B cell (primary cell): Measurements from ENCODE around the gene SLC30A1. TPM values are rescaled to one million over a fixed set of nuclear protein-coding genes. Genes with fewer than 3 reads are reported as not detected.

ENCODE experiments used
- ATAC-seq: fragments of 200-7000 bp; cut with Tn5 transposase; one replicate; pipeline ENCODE4 v1.10.0; 2021; ENCODE audit warnings: low read depth, mild to moderate bottlenecking, moderate number of reproducible peaks, moderate library complexity
- CTCF ChIA-PET: fragments of 350-600 bp; sonication (Branson Sonifier 250); formaldehyde crosslinking; loops from one replicate; lab custom pipeline; 2021; ENCODE audit warnings: antibody characterized with exemption, inconsistent platforms; lab: Charles Lee
- POLR2A ChIA-PET: fragments of 350-600 bp; sonication (Branson Sonifier 250); formaldehyde crosslinking; loops from one replicate; lab custom pipeline; 2021; ENCODE audit warnings: antibody characterized with exemption; lab: Charles Lee
- DNase-seq: peaks from one replicate; pipeline ENCODE4 v3.0.0; 2013
- H2AFZ ChIP-seq: 2 replicates; pipeline ENCODE4 v1.6.1; 2012; ENCODE audit warnings: mild to moderate bottlenecking, low read depth, low read length; ENCODE audit not compliant: insufficient read depth, poor library complexity, severe bottlenecking
- H3K27ac ChIP-seq, 2 donors: 1 replicate in 1 of 2; 2 replicates in 1 of 2; pipeline ENCODE4 v1.5.1; 2012 to 2013; ENCODE audit warnings: low read length in 2 of 2, mild to moderate bottlenecking in 2 of 2, moderate library complexity in 1 of 2
- H3K27me3 ChIP-seq, 4 experiments: fragments of 200-600 bp in 1 of 4; sonication (generic) in 1 of 4; replicated peaks in 1 of 4; 1 replicate in 2 of 4; 2 replicates in 2 of 4; pipeline versions ENCODE4 v1.6.1 to v1.7.0; 2013 to 2016; ENCODE audit warnings: low read length in 3 of 4, mild to moderate bottlenecking in 2 of 4, mixed read lengths in 1 of 4, moderate library complexity in 1 of 4; ENCODE audit not compliant: insufficient read depth in 4 of 4, control insufficient read depth in 3 of 4; ENCODE audit errors: control extremely low read depth in 1 of 4
- H3K36me3 ChIP-seq, 2 experiments: replicated peaks in 1 of 2; 1 replicate in 1 of 2; 2 replicates in 1 of 2; pipeline versions ENCODE4 v1.6.1 to v1.7.1; 2013; ENCODE audit warnings: low read length in 1 of 2; ENCODE audit not compliant: insufficient read depth in 2 of 2, control insufficient read depth in 1 of 2; ENCODE audit errors: control extremely low read depth in 1 of 2, extremely low read depth in 1 of 2
- H3K4me1 ChIP-seq, 2 donors: fragments of 200-600 bp in 1 of 2; sonication (generic) in 1 of 2; 1 replicate in 1 of 2; 2 replicates in 1 of 2; pipeline versions ENCODE4 v1.5.1 to v1.6.1; 2013 to 2017; ENCODE audit warnings: low read length in 2 of 2; ENCODE audit not compliant: control insufficient read depth in 2 of 2, insufficient read depth in 2 of 2
- H3K4me2 ChIP-seq: replicated peaks from 2 replicates; pipeline ENCODE3; 2012; ENCODE audit warnings: mild to moderate bottlenecking, low read depth, low read length; ENCODE audit not compliant: poor library complexity, severe bottlenecking
- H3K4me3 ChIP-seq, 5 experiments: fragments of 200-600 bp in 1 of 5; sonication (generic) in 1 of 5; 1 replicate in 3 of 5; 2 replicates in 2 of 5; pipeline versions ENCODE4 v1.5.1 to v1.7.0; 2011 to 2016; ENCODE audit warnings: low read length in 4 of 5, mild to moderate bottlenecking in 4 of 5, low read depth in 2 of 5, control low read depth in 1 of 5, moderate library complexity in 1 of 5; ENCODE audit not compliant: insufficient read depth in 1 of 5; ENCODE audit errors: control extremely low read depth in 1 of 5, extremely low read depth in 1 of 5
- H3K79me2 ChIP-seq: fragments of 200-600 bp; sonication (generic); one replicate; pipeline ENCODE4 v1.6.0; 2016; ENCODE audit warnings: low read length; ENCODE audit not compliant: control insufficient read depth, insufficient read depth
- H3K9ac ChIP-seq: fragments of 200-600 bp; sonication (generic); 2 replicates; pipeline ENCODE4 v1.6.1; 2017; ENCODE audit warnings: mild to moderate bottlenecking, low read length, moderate library complexity
- H3K9me3 ChIP-seq, 3 donors: one replicate each; pipeline versions ENCODE4 v1.6.1 to v1.7.1; 2013; ENCODE audit warnings: low read length in 2 of 3; ENCODE audit not compliant: control insufficient read depth in 2 of 3, insufficient read depth in 1 of 3; ENCODE audit errors: control extremely low read depth in 1 of 3
- H4K20me1 ChIP-seq: 2 replicates; pipeline ENCODE4 v1.6.0; 2012; ENCODE audit warnings: mild to moderate bottlenecking, low read length; ENCODE audit not compliant: insufficient read depth, control insufficient read depth, poor library complexity, severe bottlenecking
- H3K27ac Mint-ChIP-seq: one replicate; pipeline ENCODE4 v1.8.0; 2021; ENCODE audit warnings: mixed read lengths
- H3K27me3 Mint-ChIP-seq: one replicate; pipeline ENCODE4 v1.8.0; 2021; ENCODE audit warnings: mixed read lengths
- H3K4me1 Mint-ChIP-seq: one replicate; pipeline ENCODE4 v1.8.0; 2021; ENCODE audit warnings: mixed read lengths
- H3K4me3 Mint-ChIP-seq: one replicate; pipeline ENCODE4 v1.8.0; 2021; ENCODE audit warnings: mixed read lengths
- H3K9me3 Mint-ChIP-seq: one replicate; pipeline ENCODE4 v1.8.0; 2022; ENCODE audit warnings: mixed read lengths; ENCODE audit not compliant: insufficient read depth
- EZH2 ChIP-seq: IDR thresholded peaks from 2 replicates; pipeline ENCODE4 v1.6.1; 2012; ENCODE audit warnings: borderline replicate concordance, low read depth, mild to moderate bottlenecking, moderate library complexity, low read length; ENCODE audit not compliant: insufficient read depth, poor library complexity, severe bottlenecking
- WGBS: methylation state at CpG from one replicate; pipeline ENCODE4 v1.1.5; 2013; ENCODE audit warnings: missing lambda C conversion rate; ENCODE audit not compliant: insufficient coverage; 5-methylcytosine and 5-hydroxymethylcytosine counted together
- intact Hi-C: fragments of 100-400 bp; cut with micrococcal nuclease; formaldehyde crosslinking; loops from one replicate; pipeline ENCODE4 v1.10.0; 2022
- polyA plus RNA-seq: library from polyadenylated mRNA; depleted of rRNA; stranded (reverse); fragments of >200 nt; gene quantifications from 2 replicates; pipeline ENCODE4 v1.2.3, GENCODE V29; 2012
- total RNA-seq, 2 donors: library from RNA; stranded (reverse); fragments of 120-200 nt in 1 of 2; gene quantifications; 1 replicate in 1 of 2; 2 replicates in 1 of 2; pipeline versions ENCODE4 v1.2.3 to v1.2.4, GENCODE V29; 2013 to 2022
- TF ChIP-seq, protein P1 (sequence below): fragments of 200-600 bp; IDR thresholded peaks from one replicate; pipeline ENCODE4 v1.8.0; 2022; ENCODE audit warnings: antibody characterized with exemption, mild to moderate bottlenecking

Gene SLC30A1
- total and polyA plus RNA-seq, 2 donors (not counting 1 experiment from before 2014, with no cell fraction given) = 1.7 to 12.2 TPM

DNA sequence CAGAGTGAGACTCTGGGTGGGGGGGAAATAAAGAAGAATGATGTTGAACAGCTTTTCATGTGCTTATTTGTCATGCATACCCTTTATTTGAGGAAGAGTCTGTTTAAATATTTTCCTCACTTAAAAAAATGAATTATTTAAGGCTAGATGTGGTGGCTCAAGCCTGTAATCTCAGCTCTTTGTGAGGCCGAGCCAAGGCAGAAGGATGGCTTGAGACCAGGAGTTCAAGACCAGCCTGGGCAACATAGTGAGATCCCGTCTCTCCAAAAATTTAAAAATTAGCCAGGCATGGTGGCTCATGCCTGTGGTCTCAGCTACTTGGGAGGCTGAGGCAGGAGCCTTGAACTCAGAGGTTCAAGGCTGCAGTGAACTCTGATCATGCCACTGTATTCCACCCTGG is 25.4 kb downstream of the SLC30A1 start:
- ChIA-PET CTCF (no interaction called here), POLR2A (no interaction called here)
- Histone ChIP-seq H2AFZ (no peak overlapping the region), H3K4me2 (no peak overlapping the region), H3K27ac (no peak overlapping the region), H3K27me3 (peaks cover 0 to 6% (median 0%) of the 10 kb centered on the region in 4 experiments), H3K4me1 (no peaks in the 10 kb centered on the region), H3K36me3 (no peaks in the 10 kb centered on the region), H4K20me1 (no peaks in the 10 kb centered on the region), H3K9ac (no peak overlapping the region), H3K4me3 (no peak overlapping the region), H3K9me3 (no peaks in the 10 kb centered on the region), H3K79me2 (no peaks in the 10 kb centered on the region)
- Mint-ChIP-seq H3K4me1 (no peaks in the 10 kb centered on the region), H3K27ac (no peak overlapping the region), H3K4me3 (no peak overlapping the region), H3K27me3 (peaks cover 10% of the 10 kb centered on the region), H3K9me3 (no peaks in the 10 kb centered on the region)
- intact Hi-C loops = no loop called here
- 50% methylated on average over 2 of the region's 2 CpGs for WGBS
- TF ChIP-seq, protein P1, sequence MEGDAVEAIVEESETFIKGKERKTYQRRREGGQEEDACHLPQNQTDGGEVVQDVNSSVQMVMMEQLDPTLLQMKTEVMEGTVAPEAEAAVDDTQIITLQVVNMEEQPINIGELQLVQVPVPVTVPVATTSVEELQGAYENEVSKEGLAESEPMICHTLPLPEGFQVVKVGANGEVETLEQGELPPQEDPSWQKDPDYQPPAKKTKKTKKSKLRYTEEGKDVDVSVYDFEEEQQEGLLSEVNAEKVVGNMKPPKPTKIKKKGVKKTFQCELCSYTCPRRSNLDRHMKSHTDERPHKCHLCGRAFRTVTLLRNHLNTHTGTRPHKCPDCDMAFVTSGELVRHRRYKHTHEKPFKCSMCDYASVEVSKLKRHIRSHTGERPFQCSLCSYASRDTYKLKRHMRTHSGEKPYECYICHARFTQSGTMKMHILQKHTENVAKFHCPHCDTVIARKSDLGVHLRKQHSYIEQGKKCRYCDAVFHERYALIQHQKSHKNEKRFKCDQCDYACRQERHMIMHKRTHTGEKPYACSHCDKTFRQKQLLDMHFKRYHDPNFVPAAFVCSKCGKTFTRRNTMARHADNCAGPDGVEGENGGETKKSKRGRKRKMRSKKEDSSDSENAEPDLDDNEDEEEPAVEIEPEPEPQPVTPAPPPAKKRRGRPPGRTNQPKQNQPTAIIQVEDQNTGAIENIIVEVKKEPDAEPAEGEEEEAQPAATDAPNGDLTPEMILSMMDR = no peak
- TF ChIP-seq EZH2 = no peak
- DNase-seq = no peak
- ATAC-seq = no peak

DNA sequence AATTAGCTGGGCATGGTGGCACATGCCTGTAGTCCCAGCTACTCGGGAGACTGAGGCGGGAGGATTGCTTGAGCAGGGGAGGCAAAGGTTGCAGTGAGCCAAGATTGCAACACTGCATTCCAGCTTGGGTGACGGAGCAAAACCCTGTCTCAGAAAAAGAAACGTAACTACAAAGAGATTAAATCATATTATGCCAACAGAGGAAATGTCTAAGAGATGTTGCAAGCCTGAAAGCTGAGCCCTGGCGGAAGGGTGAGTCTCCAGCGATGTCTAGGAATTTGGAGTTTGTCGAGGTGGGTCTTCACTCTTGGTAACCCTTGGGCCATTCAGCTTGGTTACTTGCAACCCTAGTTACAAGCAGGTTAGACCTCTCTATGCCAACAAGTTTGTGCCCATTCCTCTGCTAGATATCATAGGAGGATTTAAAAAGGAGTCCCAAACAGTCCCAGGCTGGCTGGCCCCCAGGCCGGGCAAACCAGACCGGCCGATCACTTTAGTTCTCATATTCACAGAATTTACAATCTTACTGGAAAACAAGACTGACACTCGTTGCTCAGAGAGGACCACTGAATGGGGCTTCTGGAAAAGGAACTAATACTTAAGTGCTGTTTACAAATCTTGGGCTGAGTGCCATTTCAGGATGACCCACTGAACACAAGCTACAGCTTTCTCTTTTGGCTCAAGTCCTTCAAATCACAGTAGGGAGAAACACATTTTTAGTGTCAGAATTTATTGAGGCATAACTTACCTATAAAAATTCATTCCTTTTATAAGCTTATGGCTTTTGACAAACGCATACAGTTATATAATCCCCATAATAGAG is 27.1 kb downstream of the SLC30A1 start:
- Histone ChIP-seq H3K9me3 (no peaks in the 10 kb centered on the region), H3K36me3 (no peaks in the 10 kb centered on the region), H3K4me2 (no peak overlapping the region), H3K27ac (no peak overlapping the region), H3K4me3 (no peak overlapping the region), H3K9ac (no peak overlapping the region), H3K4me1 (no peaks in the 10 kb centered on the region), H3K27me3 (peaks cover 0 to 6% (median 0%) of the 10 kb centered on the region in 4 experiments), H2AFZ (no peak overlapping the region), H4K20me1 (no peaks in the 10 kb centered on the region), H3K79me2 (no peaks in the 10 kb centered on the region)
- ATAC-seq (no peak), DNase-seq (no peak)
- no peaks in the 10 kb centered on the region for H3K4me1 Mint-ChIP-seq
- H3K4me3 Mint-ChIP-seq = no peak overlapping the region
- no peaks in the 10 kb centered on the region for H3K9me3 Mint-ChIP-seq
- intact Hi-C loops = no loop called here
- H3K27ac Mint-ChIP-seq = no peak overlapping the region
- 90% methylated on average over 6 of the region's 12 CpGs for WGBS
- TF ChIP-seq, protein P1 = no peak
- TF ChIP-seq EZH2 = no peak
- ChIA-PET CTCF (no interaction called here), POLR2A (no interaction called here)
- peaks cover 10% of the 10 kb centered on the region for H3K27me3 Mint-ChIP-seq
